ENCODE results near the gene SRSF10. TPM values are rescaled to one million over a fixed set of nuclear protein-coding genes. Genes with fewer than 3 reads are reported as not detected.

Gene SRSF10
- total and polyA plus RNA-seq, 9 of the 15 experiments (the other 6 are each of a cell fraction or from before 2014, with no cell fraction given), result 154 to 264 (median 205) TPM

DNA sequence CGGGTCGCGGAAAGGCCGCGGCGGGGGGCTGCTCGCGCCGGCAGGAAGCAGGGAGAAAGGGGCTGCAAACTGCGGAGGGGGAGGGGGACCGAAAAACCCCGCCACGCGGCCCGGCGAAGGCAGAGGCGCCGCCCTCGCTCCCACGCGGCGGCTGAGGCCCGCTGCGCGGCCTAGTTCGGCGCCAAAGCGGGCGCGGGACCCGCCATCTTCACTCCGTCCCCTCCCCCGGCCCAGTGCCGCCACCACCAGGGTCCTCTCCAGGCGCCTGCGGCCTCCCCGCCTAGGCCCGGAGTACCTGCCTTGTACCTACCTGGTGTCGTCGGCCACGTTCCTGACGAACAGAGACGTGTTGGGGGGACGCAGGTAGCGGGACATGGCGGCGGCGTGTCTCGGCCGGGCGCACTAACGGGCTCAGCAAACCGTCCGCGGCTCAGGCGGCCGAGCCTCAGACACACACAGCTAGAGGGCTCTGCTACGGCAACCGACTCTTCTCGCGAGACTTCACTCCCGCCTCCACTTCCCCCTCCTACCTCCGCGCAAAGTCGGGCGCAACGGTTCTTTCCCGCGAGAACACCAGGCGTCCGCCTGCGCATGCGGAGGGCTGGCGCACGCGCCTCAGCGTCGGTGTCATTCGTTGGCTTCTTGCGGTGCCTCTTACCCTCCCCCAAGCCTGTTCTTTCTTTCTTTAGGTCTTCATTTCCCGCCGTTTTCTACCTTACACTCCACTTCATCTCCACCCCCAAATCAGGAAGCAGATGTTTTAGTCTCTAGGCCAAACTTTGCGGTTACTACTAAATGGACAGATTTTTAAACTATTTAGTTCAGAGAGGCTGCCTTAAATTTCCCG is at the start of gene SRSF10 (continued):
- TF ChIP-seq ZNF77 (CRISPR knock-in tag; IDR thresholded peaks at IDR 0.05), result no peak
- peak; percentile 96 for TF ChIP-seq MYC (IDR thresholded peaks at IDR 0.05; ENCODE audit: low read depth, low read length)
- TF ChIP-seq MYC (CRISPR knock-in tag; IDR thresholded peaks at IDR 0.05; ENCODE audit: borderline replicate concordance, low read depth), result peak; percentile 94; the same call in 1 of the 2 replicates
- peak; percentile 89 for TF ChIP-seq PML (IDR thresholded peaks at IDR 0.05; ENCODE audit: low read length)
- peak; percentile 87 for TF ChIP-seq EGR1 (conservative IDR thresholded peaks at IDR 0.05)
- TF ChIP-seq HNRNPH1 (optimal IDR thresholded peaks at IDR 0.05; ENCODE audit: low read depth, low read length), result no peak
- TF ChIP-seq, protein P1, sequence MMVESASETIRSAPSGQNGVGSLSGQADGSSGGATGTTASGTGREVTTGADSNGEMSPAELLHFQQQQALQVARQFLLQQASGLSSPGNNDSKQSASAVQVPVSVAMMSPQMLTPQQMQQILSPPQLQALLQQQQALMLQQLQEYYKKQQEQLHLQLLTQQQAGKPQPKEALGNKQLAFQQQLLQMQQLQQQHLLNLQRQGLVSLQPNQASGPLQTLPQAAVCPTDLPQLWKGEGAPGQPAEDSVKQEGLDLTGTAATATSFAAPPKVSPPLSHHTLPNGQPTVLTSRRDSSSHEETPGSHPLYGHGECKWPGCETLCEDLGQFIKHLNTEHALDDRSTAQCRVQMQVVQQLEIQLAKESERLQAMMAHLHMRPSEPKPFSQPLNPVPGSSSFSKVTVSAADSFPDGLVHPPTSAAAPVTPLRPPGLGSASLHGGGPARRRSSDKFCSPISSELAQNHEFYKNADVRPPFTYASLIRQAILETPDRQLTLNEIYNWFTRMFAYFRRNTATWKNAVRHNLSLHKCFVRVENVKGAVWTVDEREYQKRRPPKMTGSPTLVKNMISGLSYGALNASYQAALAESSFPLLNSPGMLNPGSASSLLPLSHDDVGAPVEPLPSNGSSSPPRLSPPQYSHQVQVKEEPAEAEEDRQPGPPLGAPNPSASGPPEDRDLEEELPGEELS (CRISPR knock-in tag; IDR thresholded peaks at IDR 0.05; ENCODE audit: borderline replicate concordance), result peak; percentile 51; the same call in 1 of the 2 replicates
- TF ChIP-seq, protein P2, sequence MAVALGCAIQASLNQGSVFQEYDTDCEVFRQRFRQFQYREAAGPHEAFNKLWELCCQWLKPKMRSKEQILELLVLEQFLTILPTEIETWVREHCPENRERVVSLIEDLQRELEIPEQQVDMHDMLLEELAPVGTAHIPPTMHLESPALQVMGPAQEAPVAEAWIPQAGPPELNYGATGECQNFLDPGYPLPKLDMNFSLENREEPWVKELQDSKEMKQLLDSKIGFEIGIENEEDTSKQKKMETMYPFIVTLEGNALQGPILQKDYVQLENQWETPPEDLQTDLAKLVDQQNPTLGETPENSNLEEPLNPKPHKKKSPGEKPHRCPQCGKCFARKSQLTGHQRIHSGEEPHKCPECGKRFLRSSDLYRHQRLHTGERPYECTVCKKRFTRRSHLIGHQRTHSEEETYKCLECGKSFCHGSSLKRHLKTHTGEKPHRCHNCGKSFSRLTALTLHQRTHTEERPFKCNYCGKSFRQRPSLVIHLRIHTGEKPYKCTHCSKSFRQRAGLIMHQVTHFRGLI (CRISPR knock-in tag; IDR thresholded peaks at IDR 0.05), result no peak
- peak; percentile 64; the same call in 1 of the 2 replicates for TF ChIP-seq DIDO1 (tag; IDR thresholded peaks at IDR 0.05; ENCODE audit: low read depth)
- no peak for TF ChIP-seq CEBPG (CRISPR knock-in tag; IDR thresholded peaks at IDR 0.05)
- TF ChIP-seq CEBPG (tag; conservative IDR thresholded peaks at IDR 0.05 in 1 of 2, IDR thresholded peaks at IDR 0.05 in 1 of 2), result no peak
- peak; percentile 87 for TF ChIP-seq SP1 (CRISPR knock-in tag; IDR thresholded peaks at IDR 0.05)
- TF ChIP-seq, protein P3, sequence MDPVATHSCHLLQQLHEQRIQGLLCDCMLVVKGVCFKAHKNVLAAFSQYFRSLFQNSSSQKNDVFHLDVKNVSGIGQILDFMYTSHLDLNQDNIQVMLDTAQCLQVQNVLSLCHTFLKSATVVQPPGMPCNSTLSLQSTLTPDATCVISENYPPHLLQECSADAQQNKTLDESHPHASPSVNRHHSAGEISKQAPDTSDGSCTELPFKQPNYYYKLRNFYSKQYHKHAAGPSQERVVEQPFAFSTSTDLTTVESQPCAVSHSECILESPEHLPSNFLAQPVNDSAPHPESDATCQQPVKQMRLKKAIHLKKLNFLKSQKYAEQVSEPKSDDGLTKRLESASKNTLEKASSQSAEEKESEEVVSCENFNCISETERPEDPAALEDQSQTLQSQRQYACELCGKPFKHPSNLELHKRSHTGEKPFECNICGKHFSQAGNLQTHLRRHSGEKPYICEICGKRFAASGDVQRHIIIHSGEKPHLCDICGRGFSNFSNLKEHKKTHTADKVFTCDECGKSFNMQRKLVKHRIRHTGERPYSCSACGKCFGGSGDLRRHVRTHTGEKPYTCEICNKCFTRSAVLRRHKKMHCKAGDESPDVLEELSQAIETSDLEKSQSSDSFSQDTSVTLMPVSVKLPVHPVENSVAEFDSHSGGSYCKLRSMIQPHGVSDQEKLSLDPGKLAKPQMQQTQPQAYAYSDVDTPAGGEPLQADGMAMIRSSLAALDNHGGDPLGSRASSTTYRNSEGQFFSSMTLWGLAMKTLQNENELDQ (CRISPR knock-in tag; IDR thresholded peaks at IDR 0.05; ENCODE audit: borderline replicate concordance), result peak; percentile 62; the same call in 1 of the 2 replicates
- 0 out of 2 replicates have a peak, but pooled peaks have one; percentile 20 for TF ChIP-seq JUNB (CRISPR knock-in tag; conservative IDR thresholded peaks at IDR 0.05)
- peak; percentile 4 for TF ChIP-seq ZFP36 (IDR thresholded peaks at IDR 0.05; ENCODE audit: low read depth, low read length, partially characterized antibody)
- peak; percentile 93 for TF ChIP-seq FIP1L1 (IDR thresholded peaks at IDR 0.05; ENCODE audit: low read depth, low read length, poor library complexity, severe bottlenecking)
- TF ChIP-seq ZNF717 (CRISPR knock-in tag; IDR thresholded peaks at IDR 0.05), result 0 out of 2 replicates have a peak, but pooled peaks have one; percentile 68
- peak; percentile 75; the same call in 1 of the 2 replicates for TF ChIP-seq CHCHD3 (CRISPR knock-in tag; IDR thresholded peaks at IDR 0.05)
- TF ChIP-seq TEAD4 (IDR thresholded peaks at IDR 0.05; ENCODE audit: low read length), result peak; percentile 30; the same call in 1 of the 2 replicates
- no peak for TF ChIP-seq TEAD4 (CRISPR knock-in tag; IDR thresholded peaks at IDR 0.05; ENCODE audit: borderline replicate concordance)
- no peak for TF ChIP-seq ZNF124 (CRISPR knock-in tag; IDR thresholded peaks at IDR 0.05)

Measured in K562 (cell line).